H1 (cell line): ENCODE measurements around the gene MMAB. TPM values are rescaled to one million over a fixed set of nuclear protein-coding genes. Genes with fewer than 3 reads are reported as not detected.

Experiments used
- CTCF ChIA-PET: fragments of 300-600 bp; sonication (Branson Sonifier 250); formaldehyde crosslinking; loops from one replicate; lab custom pipeline; 2021; ENCODE audit not compliant: partially characterized antibody; lab: Charles Lee
- POLR2A ChIA-PET: fragments of 300-600 bp; sonication (Branson Sonifier 250); formaldehyde crosslinking; loops from one replicate; lab custom pipeline; 2021; ENCODE audit warnings: inconsistent platforms; ENCODE audit not compliant: partially characterized antibody; lab: Charles Lee
- DNase-seq, 2 experiments: peaks; one replicate each; pipeline versions ENCODE4 v3.0.0 to v3.0.0-alpha.2; 2010 to 2022; ENCODE audit warnings: low spot score in 2 of 2, low read depth in 1 of 2, mixed read lengths in 1 of 2
- FAIRE-seq: peaks from 2 replicates; lab custom pipeline; 2011; peaks lifted over from hg19 to GRCh38; lab: Jason Lieb, UNC
- H2AFZ ChIP-seq: 2 replicates; pipeline ENCODE4 v1.8.1; 2012; ENCODE audit warnings: low read length, inconsistent platforms
- H2AK5ac ChIP-seq: 2 replicates; pipeline ENCODE4 v1.6.1; 2013; ENCODE audit warnings: low read depth, low read length
- H2BK120ac ChIP-seq: replicated peaks from 2 replicates; pipeline ENCODE3; 2013; ENCODE audit warnings: low read depth, low read length, inconsistent platforms
- H2BK12ac ChIP-seq: 2 replicates; pipeline ENCODE4 v1.6.1; 2013; ENCODE audit warnings: low read depth, low read length
- H2BK15ac ChIP-seq: 2 replicates; pipeline ENCODE4 v1.6.1; 2013; ENCODE audit warnings: low read length
- H2BK20ac ChIP-seq: 2 replicates; pipeline ENCODE4 v1.6.1; 2013; ENCODE audit warnings: low read length
- H2BK5ac ChIP-seq: 2 replicates; pipeline ENCODE4 v1.6.1; 2013; ENCODE audit warnings: low read depth, low read length
- H3K14ac ChIP-seq: 2 replicates; pipeline ENCODE4 v1.6.1; 2013; ENCODE audit warnings: inconsistent platforms; ENCODE audit not compliant: insufficient read length
- H3K18ac ChIP-seq: 2 replicates; pipeline ENCODE4 v1.6.1; 2013; ENCODE audit warnings: low read length; ENCODE audit errors: extremely low read depth
- H3K23ac ChIP-seq: 2 replicates; pipeline ENCODE4 v1.6.1; 2013; ENCODE audit warnings: inconsistent platforms; ENCODE audit not compliant: insufficient read length
- H3K23me2 ChIP-seq: 2 replicates; pipeline ENCODE4 v1.6.1; 2013; ENCODE audit warnings: low read depth, low read length
- H3K27ac ChIP-seq: 2 replicates; pipeline ENCODE4 v1.6.1; 2011; ENCODE audit warnings: low read depth, low read length, inconsistent platforms
- H3K27me3 ChIP-seq, 4 experiments: replicated peaks in 1 of 4; 1 replicate in 1 of 4; 2 replicates in 3 of 4; pipeline versions ENCODE4 v1.6.1 to v1.8.1; 2011 to 2013; ENCODE audit warnings: low read length in 3 of 4, mild to moderate bottlenecking in 3 of 4, inconsistent platforms in 2 of 4, mixed read lengths in 2 of 4, moderate library complexity in 1 of 4; ENCODE audit not compliant: control insufficient read depth in 3 of 4, insufficient read depth in 3 of 4; ENCODE audit errors: extremely low read depth in 1 of 4
- H3K36me3 ChIP-seq, 4 experiments: 2 replicates each; pipeline versions ENCODE4 v1.6.1 to v1.8.1; 2011 to 2013; ENCODE audit warnings: mild to moderate bottlenecking in 4 of 4, low read length in 3 of 4, moderate library complexity in 2 of 4, control low read depth in 1 of 4, inconsistent platforms in 1 of 4; ENCODE audit not compliant: insufficient read depth in 4 of 4, control insufficient read depth in 2 of 4
- H3K4ac ChIP-seq: replicated peaks from 2 replicates; pipeline ENCODE3; 2013; ENCODE audit warnings: low read length, low read depth, mixed read lengths, inconsistent platforms; ENCODE audit not compliant: insufficient read length
- H3K4me1 ChIP-seq, 4 experiments: replicated peaks in 1 of 4; 1 replicate in 1 of 4; 2 replicates in 3 of 4; pipeline versions ENCODE4 v1.6.1 to v1.8.1; 2011 to 2013; ENCODE audit warnings: low read length in 3 of 4, inconsistent platforms in 2 of 4, mixed read lengths in 1 of 4; ENCODE audit not compliant: insufficient read depth in 4 of 4, control insufficient read depth in 3 of 4
- H3K4me2 ChIP-seq, 2 experiments: 2 replicates each; pipeline versions ENCODE4 v1.6.1 to v1.8.1; 2011 to 2013; ENCODE audit warnings: low read depth in 2 of 2, low read length in 2 of 2, control low read depth in 1 of 2, inconsistent platforms in 1 of 2, mild to moderate bottlenecking in 1 of 2; ENCODE audit not compliant: insufficient read depth in 1 of 2
- H3K4me3 ChIP-seq, 4 experiments: fragments of 200-600, 300-600 bp in 1 of 4; sonication (generic), shearing (Covaris generic), sonication (Bioruptor Twin) in 1 of 4; 2 replicates each; pipeline versions ENCODE4 v1.5.1 to v1.8.1; 2011 to 2016; ENCODE audit warnings: low read length in 4 of 4, low read depth in 3 of 4, control low read depth in 2 of 4, inconsistent platforms in 2 of 4, mild to moderate bottlenecking in 2 of 4, mixed read lengths in 1 of 4, moderate library complexity in 1 of 4; ENCODE audit not compliant: insufficient read depth in 2 of 4; ENCODE audit errors: extremely low read depth in 1 of 4
- H3K56ac ChIP-seq: replicated peaks from 2 replicates; pipeline ENCODE3; 2013; ENCODE audit warnings: low read depth, mild to moderate bottlenecking, mixed read lengths, low read length, inconsistent platforms; ENCODE audit not compliant: insufficient read length
- H3K79me1 ChIP-seq: 2 replicates; pipeline ENCODE4 v1.6.1; 2013; ENCODE audit warnings: low read depth, low read length, control low read depth
- H3K79me2 ChIP-seq, 2 experiments: 2 replicates each; pipeline versions ENCODE4 v1.6.1 to v1.8.1; 2012 to 2013; ENCODE audit warnings: low read length in 2 of 2, mild to moderate bottlenecking in 2 of 2, inconsistent platforms in 1 of 2; ENCODE audit not compliant: insufficient read depth in 2 of 2, control insufficient read depth in 1 of 2
- H3K9ac ChIP-seq, 4 experiments: replicated peaks in 1 of 4; 1 replicate in 1 of 4; 2 replicates in 3 of 4; pipeline versions ENCODE4 v1.6.1 to v1.8.1; 2011 to 2013; ENCODE audit warnings: low read depth in 3 of 4, low read length in 3 of 4, control low read depth in 2 of 4, mild to moderate bottlenecking in 2 of 4, moderate library complexity in 2 of 4, inconsistent platforms in 1 of 4; ENCODE audit errors: extremely low read depth in 1 of 4
- H3K9me3 ChIP-seq, 2 experiments: 2 replicates each; pipeline versions ENCODE4 v1.6.1 to v1.8.1; 2012 to 2013; ENCODE audit warnings: mild to moderate bottlenecking in 2 of 2, moderate library complexity in 2 of 2, control low read depth in 1 of 2, inconsistent platforms in 1 of 2, low read depth in 1 of 2, low read length in 1 of 2, mixed read lengths in 1 of 2; ENCODE audit not compliant: insufficient read depth in 2 of 2
- H4K20me1 ChIP-seq, 2 experiments: replicated peaks in 1 of 2; 2 replicates each; pipeline versions ENCODE3 to v1.8.1; 2011 to 2013; ENCODE audit warnings: inconsistent platforms in 2 of 2, low read length in 2 of 2, mild to moderate bottlenecking in 1 of 2; ENCODE audit not compliant: insufficient read depth in 2 of 2, control insufficient read depth in 1 of 2
- H4K5ac ChIP-seq: 2 replicates; pipeline ENCODE4 v1.6.1; 2013; ENCODE audit warnings: low read length, low read depth, mixed read lengths, inconsistent platforms; ENCODE audit not compliant: insufficient read length
- H4K8ac ChIP-seq: 2 replicates; pipeline ENCODE4 v1.8.0; 2013; ENCODE audit warnings: mild to moderate bottlenecking, moderate library complexity, low read length, inconsistent platforms; ENCODE audit not compliant: insufficient read depth; ENCODE audit errors: extremely low read depth
- H4K91ac ChIP-seq: replicated peaks from 2 replicates; pipeline ENCODE3; 2013; ENCODE audit warnings: low read length, mixed read lengths, inconsistent platforms; ENCODE audit not compliant: insufficient read length
- E2F6 ChIP-seq: IDR thresholded peaks from 2 replicates; pipeline ENCODE4 v1.6.1; 2012; ENCODE audit warnings: inconsistent platforms
- EP300 ChIP-seq, 2 experiments: IDR thresholded peaks; 1 replicate in 1 of 2; 2 replicates in 1 of 2; pipeline ENCODE4 v1.6.1; 2011 to 2012; ENCODE audit warnings: low read depth in 2 of 2, low read length in 2 of 2, mild to moderate bottlenecking in 2 of 2, borderline replicate concordance in 1 of 2, inconsistent platforms in 1 of 2, moderate library complexity in 1 of 2
- GABPA ChIP-seq: IDR thresholded peaks from 2 replicates; pipeline ENCODE4 v1.6.1; 2011; ENCODE audit warnings: mild to moderate bottlenecking, low read length, moderate library complexity, borderline replicate concordance; ENCODE audit not compliant: insufficient read depth
- JUND ChIP-seq: IDR thresholded peaks from 2 replicates; pipeline ENCODE4 v1.6.1; 2011; ENCODE audit warnings: mild to moderate bottlenecking, improper control_type of control experiment, low read length
- KDM4A ChIP-seq: IDR thresholded peaks from one replicate; pipeline ENCODE4 v1.7.1; 2012; ENCODE audit warnings: low read depth, mild to moderate bottlenecking, moderate library complexity, low read length, inconsistent platforms; ENCODE audit not compliant: severe bottlenecking
- MAX ChIP-seq: IDR thresholded peaks from 2 replicates; pipeline ENCODE4 v1.6.1; 2012; ENCODE audit warnings: inconsistent platforms
- NANOG ChIP-seq: IDR thresholded peaks from 2 replicates; pipeline ENCODE4 v1.6.1; 2011; ENCODE audit warnings: low read length, low read depth, mild to moderate bottlenecking, inconsistent platforms; ENCODE audit not compliant: insufficient read depth, poor library complexity, severe bottlenecking
- RFX5 ChIP-seq: IDR thresholded peaks from 2 replicates; pipeline ENCODE4 v1.6.1; 2011; ENCODE audit warnings: low read depth, low read length, improper control_type of control experiment, borderline replicate concordance
- TBP ChIP-seq: IDR thresholded peaks from 2 replicates; pipeline ENCODE4 v1.6.1; 2011; ENCODE audit warnings: low read depth, low read length, improper control_type of control experiment
- WGBS, 2 experiments: shearing (Covaris generic) in 1 of 2; methylation state at CpG; one replicate each; pipeline versions ENCODE4 v1.1.6 to v1.1.7; 2013 to 2015; ENCODE audit warnings: low lambda C conversion rate in 2 of 2, mixed read lengths in 2 of 2, inconsistent platforms in 1 of 2, low coverage in 1 of 2, missing lambda C conversion rate in 1 of 2; ENCODE audit not compliant: insufficient replicate concordance in 2 of 2, insufficient coverage in 1 of 2, insufficient read length in 1 of 2; ENCODE audit errors: extremely low coverage in 1 of 2, missing lambda C conversion rate in 1 of 2; 5-methylcytosine and 5-hydroxymethylcytosine counted together
- polyA plus RNA-seq, 7 experiments: library from polyadenylated mRNA; depleted of rRNA in 3 of 7; stranded (reverse) in 5 of 7; unstranded in 2 of 7; fragments of >200 nt in 5 of 7; fragments of 200-250 nt in 2 of 7; gene quantifications; 1 replicate in 5 of 7; 2 replicates in 1 of 7; 4 replicates in 1 of 7; pipeline versions ENCODE4 v1.2.1 to v1.2.3, GENCODE V29; 2011 to 2013; ENCODE audit warnings: missing spikeins in 2 of 7, mixed read lengths in 2 of 7
- total RNA-seq: library from RNA; stranded (reverse); fragmentation: NEBNext Ultra II Directional; extraction: Animal tissue kit (Norgen Biotek cat#: 25700); gene quantifications from 2 replicates; pipeline ENCODE4 v1.2.1, GENCODE V29; 2021
- TF ChIP-seq, protein P1 (sequence below): IDR thresholded peaks from 2 replicates; pipeline ENCODE4 v1.6.1; 2011; ENCODE audit warnings: low read length, improper control_type of control experiment

The MMAB gene
- total and polyA plus RNA-seq, 2 of the 8 experiments (the other 6 are each of a cell fraction or from before 2014, with no cell fraction given), result 12.9 to 18.5 TPM

DNA sequence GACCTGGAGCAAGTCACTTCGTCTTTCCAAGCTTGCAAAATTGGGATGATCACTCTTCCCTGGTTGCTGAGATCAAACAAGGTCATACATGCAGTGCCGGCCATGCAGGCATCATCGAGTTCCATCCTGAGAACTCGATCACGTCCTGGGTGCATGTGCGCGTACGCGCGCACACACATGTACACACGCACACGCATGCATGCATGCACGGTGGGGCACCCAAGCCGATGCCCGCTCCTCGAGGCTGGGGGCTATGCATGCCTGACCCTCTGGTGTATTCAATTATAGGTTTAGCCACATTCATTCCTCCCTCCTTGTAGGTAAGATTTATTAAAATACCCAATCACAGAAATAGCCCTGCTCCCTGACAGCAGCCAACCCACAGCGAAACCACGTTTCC is 26.0 kb downstream of the MMAB start:
- WGBS, 2 experiments, result 96% methylated on average over 18 of the region's 18 CpGs; no CpG with 5 or more reads in 1 of the 2 experiments
- Histone ChIP-seq H3K4me2 (no peak overlapping the region), H3K79me2 (no peaks in the 10 kb centered on the region), H3K23me2 (no peaks in the 10 kb centered on the region), H2AK5ac (no peak overlapping the region), H3K4me3 (no peak overlapping the region), H2BK20ac (no peak overlapping the region), H4K91ac (no peak overlapping the region), H3K9ac (no peak overlapping the region), H2AFZ (no peak overlapping the region), H3K4ac (no peak overlapping the region), H2BK15ac (no peak overlapping the region), H3K9me3 (no peaks in the 10 kb centered on the region), H2BK120ac (no peak overlapping the region), H3K27ac (no peak overlapping the region), H3K23ac (no peak overlapping the region), H2BK5ac (no peak overlapping the region), H3K4me1 (no peaks in the 10 kb centered on the region), H3K79me1 (no peaks in the 10 kb centered on the region), H3K27me3 (no peaks in the 10 kb centered on the region; a peak in 2 of 7 replicates), H3K18ac (no peak overlapping the region), H4K5ac (no peak overlapping the region), H3K36me3 (no peaks in the 10 kb centered on the region; a peak in 1 of 8 replicates), H4K20me1 (peaks cover 0 to 2% of the 10 kb centered on the region in 2 experiments), H4K8ac (no peak overlapping the region), H2BK12ac (no peak overlapping the region), H3K14ac (no peak overlapping the region), H3K56ac (no peak overlapping the region)
- ChIA-PET POLR2A (no interaction called here), CTCF (no interaction called here)
- FAIRE-seq, result no peak
- TF ChIP-seq GABPA, result no peak
- no peak for TF ChIP-seq EP300 (IDR thresholded peaks at IDR 0.05; ENCODE audit: borderline replicate concordance in 1 of 2, low read depth in 2 of 2, low read length in 2 of 2)
- no peak for TF ChIP-seq KDM4A
- TF ChIP-seq, protein P1, sequence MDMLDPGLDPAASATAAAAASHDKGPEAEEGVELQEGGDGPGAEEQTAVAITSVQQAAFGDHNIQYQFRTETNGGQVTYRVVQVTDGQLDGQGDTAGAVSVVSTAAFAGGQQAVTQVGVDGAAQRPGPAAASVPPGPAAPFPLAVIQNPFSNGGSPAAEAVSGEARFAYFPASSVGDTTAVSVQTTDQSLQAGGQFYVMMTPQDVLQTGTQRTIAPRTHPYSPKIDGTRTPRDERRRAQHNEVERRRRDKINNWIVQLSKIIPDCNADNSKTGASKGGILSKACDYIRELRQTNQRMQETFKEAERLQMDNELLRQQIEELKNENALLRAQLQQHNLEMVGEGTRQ, result no peak
- no peak for TF ChIP-seq RFX5
- TF ChIP-seq MAX, result no peak
- no peak for TF ChIP-seq JUND
- no peak for TF ChIP-seq TBP
- TF ChIP-seq E2F6, result no peak
- no peak for TF ChIP-seq NANOG
- DNase-seq, result no peak
